H9 (cell line): ENCODE data around the gene TAS1R1. TPM values are rescaled to one million over a fixed set of nuclear protein-coding genes. Genes with fewer than 3 reads are reported as not detected.

Experiments
- DNase-seq: peaks from one replicate; pipeline ENCODE4 v3.0.0-alpha.2; 2017
- H2AFZ ChIP-seq: one replicate; pipeline ENCODE4 v1.6.1; 2013; ENCODE audit warnings: mild to moderate bottlenecking, low read length, control low read depth, moderate library complexity
- H2AK5ac ChIP-seq: 2 replicates; pipeline ENCODE4 v1.6.1; 2013; ENCODE audit warnings: low read length, control low read depth, mixed read lengths; ENCODE audit not compliant: insufficient read length
- H2BK120ac ChIP-seq: one replicate; pipeline ENCODE4 v1.6.1; 2013; ENCODE audit warnings: low read depth, mild to moderate bottlenecking, low read length, control low read depth, inconsistent platforms; ENCODE audit not compliant: poor library complexity, severe bottlenecking
- H2BK12ac ChIP-seq: 2 replicates; pipeline ENCODE4 v1.6.1; 2013; ENCODE audit warnings: low read length, control low read depth, mixed read lengths, low read depth; ENCODE audit not compliant: insufficient read length
- H2BK15ac ChIP-seq: 2 replicates; pipeline ENCODE4 v1.6.1; 2013; ENCODE audit warnings: low read depth, low read length, control low read depth
- H2BK20ac ChIP-seq: one replicate; pipeline ENCODE4 v1.6.1; 2013; ENCODE audit warnings: low read depth, mild to moderate bottlenecking, low read length, control low read depth, inconsistent platforms; ENCODE audit not compliant: poor library complexity, severe bottlenecking
- H2BK5ac ChIP-seq: 2 replicates; pipeline ENCODE4 v1.6.1; 2013; ENCODE audit warnings: low read length, control low read depth, mixed read lengths; ENCODE audit not compliant: insufficient read length
- H3K14ac ChIP-seq: 2 replicates; pipeline ENCODE4 v1.6.1; 2013; ENCODE audit warnings: low read length, control low read depth; ENCODE audit not compliant: insufficient read depth
- H3K18ac ChIP-seq: 2 replicates; pipeline ENCODE4 v1.6.1; 2013; ENCODE audit warnings: low read depth, mild to moderate bottlenecking, mixed read lengths, low read length, control low read depth; ENCODE audit not compliant: insufficient read length
- H3K23ac ChIP-seq: 2 replicates; pipeline ENCODE4 v1.6.1; 2013; ENCODE audit warnings: low read length, control low read depth, mixed read lengths, low read depth; ENCODE audit not compliant: insufficient read length
- H3K23me2 ChIP-seq: 2 replicates; pipeline ENCODE4 v1.6.1; 2013; ENCODE audit warnings: low read depth, mild to moderate bottlenecking, mixed read lengths, low read length, control low read depth; ENCODE audit not compliant: insufficient read length, poor library complexity, severe bottlenecking
- H3K27ac ChIP-seq: 2 replicates; pipeline ENCODE4 v1.5.1; 2013; ENCODE audit warnings: low read length, control low read depth, mixed read lengths, low read depth; ENCODE audit not compliant: insufficient read length
- H3K27me3 ChIP-seq: 2 replicates; pipeline ENCODE4 v1.6.1; 2013; ENCODE audit warnings: low read length, control low read depth, inconsistent platforms; ENCODE audit not compliant: insufficient read depth
- H3K4ac ChIP-seq: 2 replicates; pipeline ENCODE4 v1.6.1; 2013; ENCODE audit warnings: low read depth, mild to moderate bottlenecking, control low read depth, inconsistent platforms, low read length, moderate library complexity
- H3K4me1 ChIP-seq: 2 replicates; pipeline ENCODE4 v1.6.1; 2013; ENCODE audit warnings: low read length, control low read depth, inconsistent platforms; ENCODE audit not compliant: insufficient read depth
- H3K4me2 ChIP-seq: 2 replicates; pipeline ENCODE4 v1.6.1; 2013; ENCODE audit warnings: low read length, control low read depth, mixed read lengths; ENCODE audit not compliant: insufficient read length, insufficient read depth
- H3K56ac ChIP-seq: 2 replicates; pipeline ENCODE4 v1.6.1; 2013; ENCODE audit warnings: low read depth, mild to moderate bottlenecking, mixed read lengths, low read length, control low read depth; ENCODE audit not compliant: insufficient read length
- H3K79me1 ChIP-seq: 2 replicates; pipeline ENCODE4 v1.6.1; 2013; ENCODE audit warnings: low read depth, mild to moderate bottlenecking, moderate library complexity, low read length, control low read depth, inconsistent platforms; ENCODE audit not compliant: insufficient read depth, poor library complexity, severe bottlenecking
- H3K79me2 ChIP-seq: 2 replicates; pipeline ENCODE4 v1.6.1; 2013; ENCODE audit warnings: low read length, control low read depth, inconsistent platforms; ENCODE audit not compliant: insufficient read depth
- H3K9ac ChIP-seq: 2 replicates; pipeline ENCODE4 v1.6.1; 2013; ENCODE audit warnings: low read length, control low read depth, mixed read lengths; ENCODE audit not compliant: insufficient read length; ENCODE audit errors: extremely low read depth
- H3K9me3 ChIP-seq: one replicate; pipeline ENCODE4 v1.6.1; 2013; ENCODE audit warnings: low read depth, low read length, inconsistent platforms; ENCODE audit not compliant: control insufficient read depth
- H3T11ph ChIP-seq: one replicate; pipeline ENCODE4 v1.6.1; 2013; ENCODE audit warnings: mild to moderate bottlenecking, low read length, control low read depth, inconsistent platforms
- H4K20me1 ChIP-seq: one replicate; pipeline ENCODE4 v1.6.1; 2013; ENCODE audit not compliant: control insufficient read depth, insufficient read length, insufficient read depth
- H4K5ac ChIP-seq: 2 replicates; pipeline ENCODE4 v1.6.1; 2013; ENCODE audit warnings: low read depth, mild to moderate bottlenecking, mixed read lengths, low read length, control low read depth; ENCODE audit not compliant: insufficient read length
- H4K8ac ChIP-seq: replicated peaks from 2 replicates; pipeline ENCODE4 v1.6.1; 2013; ENCODE audit warnings: low read length, control low read depth, mixed read lengths, low read depth; ENCODE audit not compliant: insufficient read length
- H4K91ac ChIP-seq: 2 replicates; pipeline ENCODE4 v1.6.1; 2013; ENCODE audit warnings: low read depth, mild to moderate bottlenecking, moderate library complexity, mixed read lengths, low read length, control low read depth; ENCODE audit not compliant: insufficient read length
- H3K27ac Mint-ChIP-seq, 3 experiments: 2 replicates in 2 of 3; 3 replicates in 1 of 3; pipeline ENCODE4 v1.8.0; 2020 to 2021; ENCODE audit warnings: mixed read lengths in 3 of 3, mild to moderate bottlenecking in 1 of 3, moderate library complexity in 1 of 3
- H3K27me3 Mint-ChIP-seq: 2 replicates; pipeline ENCODE4 v1.8.0; 2021; ENCODE audit warnings: low read depth, mild to moderate bottlenecking, moderate library complexity, mixed read lengths
- H3K36me3 Mint-ChIP-seq, 3 experiments: 2 replicates in 2 of 3; 3 replicates in 1 of 3; pipeline ENCODE4 v1.8.0; 2020 to 2021; ENCODE audit warnings: low read depth in 3 of 3, mixed read lengths in 3 of 3; ENCODE audit not compliant: insufficient read depth in 1 of 3
- H3K4me1 Mint-ChIP-seq, 2 experiments: 2 replicates each; pipeline ENCODE4 v1.8.0; 2020; ENCODE audit warnings: mixed read lengths in 2 of 2
- H3K4me3 Mint-ChIP-seq, 2 experiments: 2 replicates in 1 of 2; 3 replicates in 1 of 2; pipeline ENCODE4 v1.8.0; 2020 to 2021; ENCODE audit warnings: mild to moderate bottlenecking in 2 of 2, mixed read lengths in 2 of 2, moderate library complexity in 1 of 2
- H3K9me3 Mint-ChIP-seq, 2 experiments: 2 replicates in 1 of 2; 3 replicates in 1 of 2; pipeline ENCODE4 v1.8.0; 2020; ENCODE audit warnings: mild to moderate bottlenecking in 2 of 2, mixed read lengths in 2 of 2, moderate library complexity in 1 of 2
- CTCF ChIP-seq: fragments of 200-600 bp; sonication (generic); conservative IDR thresholded peaks from 3 replicates; pipeline ENCODE4 v1.8.0; 2021; ENCODE audit warnings: antibody characterized with exemption, mild to moderate bottlenecking
- WGBS: extraction: QIAGEN DNeasy Blood & Tissue Kit; methylation state at CpG from one replicate; pipeline ENCODE4 v1.1.7; 2013; ENCODE audit warnings: missing lambda C conversion rate, low lambda C conversion rate, mixed read lengths; ENCODE audit not compliant: insufficient read length; ENCODE audit errors: extremely low coverage; 5-methylcytosine and 5-hydroxymethylcytosine counted together
- total RNA-seq: library from RNA; stranded (reverse); gene quantifications from 2 replicates; pipeline ENCODE4 v1.2.1, GENCODE V29; 2021

The TAS1R1 gene
- total RNA-seq, 1 experiment from 2014 or later = not detected

- no peak overlapping the region for H2BK15ac ChIP-seq
- H4K5ac ChIP-seq = no peak overlapping the region
- Mint-ChIP-seq H3K9me3 (no peaks in the 10 kb centered on the region), H3K36me3 (peaks cover 43 to 76% (median 67%) of the 10 kb centered on the region in 3 experiments), H3K4me3 (no peak overlapping the region), H3K27me3 (no peaks in the 10 kb centered on the region; the same call in 1 of the 2 replicates), H3K27ac (no peak overlapping the region), H3K4me1 (no peaks in the 10 kb centered on the region)
- H2AK5ac ChIP-seq = no peak overlapping the region
- H4K91ac ChIP-seq = no peak overlapping the region
- no peak for TF ChIP-seq CTCF
- no peaks in the 10 kb centered on the region for H3K23me2 ChIP-seq
- no peak overlapping the region for H3T11ph ChIP-seq
- no peak overlapping the region for H3K23ac ChIP-seq
- no peak overlapping the region for H4K8ac ChIP-seq
- no peak for DNase-seq
- H3K27me3 ChIP-seq = no peaks in the 10 kb centered on the region
- H3K4me2 ChIP-seq = no peak overlapping the region
- no peak overlapping the region for H3K14ac ChIP-seq
- no peak overlapping the region for H3K4ac ChIP-seq
- H2BK20ac ChIP-seq = no peak overlapping the region
- H3K9me3 ChIP-seq = no peaks in the 10 kb centered on the region
- H3K9ac ChIP-seq = no peak overlapping the region
- no peak overlapping the region for H3K56ac ChIP-seq
- WGBS = no CpG with 5 or more reads among the region's 4 CpGs
- H3K18ac ChIP-seq = no peak overlapping the region
- no peaks in the 10 kb centered on the region; the same call in 1 of the 2 replicates for H3K79me2 ChIP-seq
- no peak overlapping the region for H2AFZ ChIP-seq
- no peak overlapping the region for H3K27ac ChIP-seq
- H4K20me1 ChIP-seq = no peaks in the 10 kb centered on the region
- H2BK5ac ChIP-seq = no peak overlapping the region
- H3K79me1 ChIP-seq = no peaks in the 10 kb centered on the region
- no peak overlapping the region for H2BK12ac ChIP-seq
- H3K4me1 ChIP-seq = no peaks in the 10 kb centered on the region
- no peak overlapping the region for H2BK120ac ChIP-seq
Observed at GRCh38 chr1:6547301-6547700, 7.8 kb upstream of the TAS1R1 start.
